SK-N-SH (cell line): ENCODE results near the gene THPO.

Source experiments
- CTCF ChIP-seq: fragments of 200-600 bp; sonication (generic); IDR thresholded peaks from 2 replicates; pipeline ENCODE4 v1.6.1; 2017; ENCODE audit warnings: antibody characterized with exemption, mild to moderate bottlenecking, moderate library complexity
- JUND ChIP-seq: IDR thresholded peaks from 2 replicates; pipeline ENCODE4 v1.4.0; 2012
- SIN3A ChIP-seq: IDR thresholded peaks from 2 replicates; pipeline ENCODE4 v1.6.1; 2012; ENCODE audit warnings: low read depth, mild to moderate bottlenecking, low read length, moderate library complexity, borderline replicate concordance
- USF1 ChIP-seq: IDR thresholded peaks from 2 replicates; pipeline ENCODE4 v1.4.0; 2012; ENCODE audit warnings: low read depth, borderline replicate concordance

GRCh38 chr3:184426691-184427141 lies 48.7 kb upstream of the THPO start:
- TF ChIP-seq CTCF = no peak
- no peak for TF ChIP-seq SIN3A
- TF ChIP-seq JUND = no peak
- no peak for TF ChIP-seq USF1
